ENCODE results near the gene LPIN1.

The LPIN1 gene

DNA sequence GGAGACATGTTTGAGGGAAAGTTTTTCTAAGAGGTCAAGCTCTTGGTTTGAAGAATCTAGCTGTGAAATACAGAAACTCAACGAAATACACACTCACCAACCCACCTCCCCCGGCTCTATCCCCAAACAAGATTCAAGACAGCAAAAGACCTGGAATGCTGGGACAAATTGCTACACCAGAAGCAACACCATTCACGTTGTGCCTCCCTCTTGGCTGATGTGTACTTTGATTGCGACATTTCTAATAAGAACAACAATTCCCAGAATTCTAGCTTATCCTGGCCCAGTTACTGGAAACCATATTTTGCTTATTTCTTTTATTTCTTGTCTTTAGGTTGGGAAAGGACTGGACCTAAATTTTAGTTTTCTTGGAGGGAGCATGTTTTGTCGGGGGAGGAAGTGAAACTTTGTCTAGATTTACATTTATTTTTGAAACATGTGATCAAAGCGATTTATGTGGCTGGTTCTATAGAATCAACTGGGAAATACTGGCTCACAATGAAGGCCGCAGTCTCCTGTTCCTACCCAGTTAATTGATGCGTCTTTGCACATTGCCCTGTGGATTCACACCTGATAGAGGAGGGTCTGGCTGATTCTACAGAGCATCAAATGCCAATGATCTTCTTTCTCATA lies 29.6 kb upstream of the LPIN1 start:
- no peak for TF ChIP-seq CTCF (IDR thresholded peaks at IDR 0.05; ENCODE audit: borderline replicate concordance, insufficient read depth, low read depth, low read length)
- no peak overlapping the region for H3K4me3 ChIP-seq (ENCODE audit: low read depth, low read length)

DNA sequence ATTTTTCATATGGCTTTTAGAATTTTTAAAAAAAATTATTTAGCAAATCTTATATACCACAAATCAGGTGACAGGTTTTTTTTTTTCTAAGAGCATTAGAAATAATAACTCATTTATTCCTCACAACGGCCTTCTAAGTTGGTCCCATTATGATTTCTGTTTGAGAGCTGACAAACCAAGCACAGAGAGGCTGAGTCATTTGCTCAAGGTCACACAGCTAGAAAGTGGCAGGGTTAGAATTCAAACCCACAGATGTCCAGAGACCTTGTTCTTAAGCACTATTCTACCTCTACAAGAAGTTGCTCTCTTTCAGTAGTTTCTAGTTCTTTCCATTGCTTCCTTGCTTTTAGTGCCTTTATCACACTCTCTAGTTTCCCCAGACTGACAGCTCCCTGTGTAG lies 28.8 kb upstream of the LPIN1 start:
- no peak overlapping the region for H3K4me3 ChIP-seq (ENCODE audit: low read depth, low read length)
- TF ChIP-seq CTCF (IDR thresholded peaks at IDR 0.05; ENCODE audit: borderline replicate concordance, insufficient read depth, low read depth, low read length): no peak

- no peak overlapping the region for H3K4me3 ChIP-seq (ENCODE audit: low read depth, low read length)
- TF ChIP-seq CTCF (IDR thresholded peaks at IDR 0.05; ENCODE audit: borderline replicate concordance, insufficient read depth, low read depth, low read length): no peak
Observed at GRCh38 chr2:11718606-11719005, 27.8 kb upstream of the LPIN1 start.

GRCh38 chr2:11719230-11719977 lies 27.0 kb upstream of the LPIN1 start:
- no peak for TF ChIP-seq CTCF (IDR thresholded peaks at IDR 0.05; ENCODE audit: borderline replicate concordance, insufficient read depth, low read depth, low read length)

DNA sequence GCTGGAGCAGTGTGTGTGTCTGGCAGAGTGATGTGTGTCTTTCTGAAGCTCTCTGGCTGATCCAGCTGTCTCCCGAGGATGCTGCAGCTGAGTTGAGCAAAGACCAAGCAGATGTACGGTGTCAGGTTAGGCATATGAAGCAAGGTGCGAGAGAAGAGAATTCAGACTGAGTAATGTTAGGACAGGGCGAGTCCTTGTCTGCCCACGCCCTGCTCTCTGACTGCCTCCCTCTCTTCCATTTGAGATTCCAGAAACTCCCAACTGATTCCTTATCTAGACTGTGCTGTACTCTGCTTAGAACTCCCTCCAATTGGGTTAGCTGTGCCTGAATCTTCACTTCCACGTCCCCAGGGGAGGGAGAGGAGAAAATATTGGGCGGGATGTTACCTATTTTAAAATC lies 25.7 kb upstream of the LPIN1 start:
- TF ChIP-seq CTCF (IDR thresholded peaks at IDR 0.05; ENCODE audit: borderline replicate concordance, insufficient read depth, low read depth, low read length): no peak
- H3K4me3 ChIP-seq (ENCODE audit: low read depth, low read length): no peak overlapping the region

More at GRCh38 chr2:11719230-11719977, 27.0 kb upstream of the LPIN1 start:
- no peak overlapping the region for H3K4me3 ChIP-seq (ENCODE audit: low read depth, low read length)

DNA sequence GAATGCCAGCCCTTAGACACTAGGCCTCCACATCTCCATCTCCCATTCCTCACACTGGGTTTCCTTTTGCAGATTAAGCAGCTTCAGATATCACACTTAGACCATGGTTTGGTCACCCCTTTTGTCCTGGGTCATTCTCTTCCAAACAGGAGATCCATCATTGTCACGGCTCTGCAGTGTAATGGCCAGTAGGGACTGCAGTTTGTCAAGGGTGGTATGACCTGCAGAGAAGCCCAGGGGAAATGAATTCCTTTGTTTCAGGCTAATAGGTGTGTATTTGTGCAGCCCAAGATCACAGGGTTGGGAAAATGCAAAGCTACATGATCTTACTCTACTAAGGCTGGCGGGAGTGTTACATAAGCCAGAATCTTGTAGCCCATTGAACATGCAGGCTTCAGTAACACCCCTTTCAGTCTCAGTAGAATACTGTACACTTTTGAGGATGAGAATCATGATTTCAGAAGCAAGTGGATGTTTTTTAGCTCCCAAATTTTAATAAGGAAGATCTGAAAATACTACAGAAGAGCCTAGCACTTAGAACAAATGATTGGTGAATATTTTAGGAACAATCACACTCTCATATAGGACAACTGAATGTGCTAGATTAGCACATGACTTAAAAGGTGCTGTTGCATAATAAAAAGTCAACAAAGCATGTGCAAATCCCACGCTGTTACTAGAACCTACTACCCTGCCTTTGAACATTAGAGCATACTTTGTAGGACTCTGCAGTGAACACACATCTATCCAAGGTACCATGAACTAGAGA lies 24.0 kb upstream of the LPIN1 start:
- H3K4me3 ChIP-seq (ENCODE audit: low read depth, low read length): no peak overlapping the region
- no peak for TF ChIP-seq CTCF (IDR thresholded peaks at IDR 0.05; ENCODE audit: borderline replicate concordance, insufficient read depth, low read depth, low read length)

All from GM12875 (cell line).